GM18519 (cell line): ENCODE measurements around the gene SHMT2.

Experiments used
- ATAC-seq: cut with Tn5 transposase; IDR thresholded peaks from one replicate; pipeline ENCODE4 v1.9.1; 2021; ENCODE audit warnings: mild to moderate bottlenecking, moderate library complexity; ENCODE audit not compliant: unreplicated experiment, low FRiP score

SHMT2 gene

DNA sequence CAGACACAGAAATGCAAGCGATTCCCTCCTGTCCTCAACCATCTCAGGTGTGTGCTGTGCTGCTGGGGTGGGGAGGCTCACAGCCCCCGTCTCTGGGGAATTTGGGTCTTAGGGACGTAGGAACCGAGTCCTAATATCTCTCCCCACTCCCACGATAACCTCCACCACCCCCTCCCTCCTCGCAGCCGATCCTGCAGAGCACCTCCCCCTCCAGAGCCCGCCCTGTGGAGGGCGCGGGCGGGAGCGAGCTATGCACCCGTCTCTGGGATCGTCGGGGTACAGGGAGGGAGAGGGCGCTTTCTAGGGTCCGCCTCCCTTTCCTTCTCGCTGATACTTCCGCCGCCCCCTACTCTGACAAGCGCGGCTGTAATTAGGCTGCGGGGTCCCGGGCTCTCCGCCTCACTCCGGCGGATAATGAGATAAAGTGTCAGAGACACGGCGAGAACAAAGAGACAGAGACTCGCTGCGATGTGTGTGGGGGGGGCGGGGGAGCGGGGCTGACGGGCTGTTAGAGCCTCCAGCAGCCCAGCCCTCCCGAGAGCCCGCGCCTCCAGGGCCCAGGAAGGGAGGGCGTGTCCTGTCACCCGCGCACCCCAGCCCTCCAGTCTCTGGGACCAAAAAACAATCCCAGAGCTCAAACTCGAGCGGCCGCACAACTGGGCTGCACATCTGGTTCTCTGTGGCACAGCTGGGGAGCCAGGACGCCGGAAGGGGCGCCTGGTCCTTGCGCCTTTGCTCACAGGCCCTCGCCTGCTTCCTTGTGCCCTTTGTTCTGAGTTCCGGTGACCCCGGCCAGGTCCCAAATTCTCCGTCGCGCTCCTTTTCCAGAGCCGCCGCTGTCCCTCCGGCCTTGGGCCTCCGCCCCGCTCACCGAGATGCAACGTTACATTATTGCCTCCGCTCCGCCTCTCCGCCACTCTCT, 8.7 kb downstream of the SHMT2 start:
- no peak for ATAC-seq

DNA sequence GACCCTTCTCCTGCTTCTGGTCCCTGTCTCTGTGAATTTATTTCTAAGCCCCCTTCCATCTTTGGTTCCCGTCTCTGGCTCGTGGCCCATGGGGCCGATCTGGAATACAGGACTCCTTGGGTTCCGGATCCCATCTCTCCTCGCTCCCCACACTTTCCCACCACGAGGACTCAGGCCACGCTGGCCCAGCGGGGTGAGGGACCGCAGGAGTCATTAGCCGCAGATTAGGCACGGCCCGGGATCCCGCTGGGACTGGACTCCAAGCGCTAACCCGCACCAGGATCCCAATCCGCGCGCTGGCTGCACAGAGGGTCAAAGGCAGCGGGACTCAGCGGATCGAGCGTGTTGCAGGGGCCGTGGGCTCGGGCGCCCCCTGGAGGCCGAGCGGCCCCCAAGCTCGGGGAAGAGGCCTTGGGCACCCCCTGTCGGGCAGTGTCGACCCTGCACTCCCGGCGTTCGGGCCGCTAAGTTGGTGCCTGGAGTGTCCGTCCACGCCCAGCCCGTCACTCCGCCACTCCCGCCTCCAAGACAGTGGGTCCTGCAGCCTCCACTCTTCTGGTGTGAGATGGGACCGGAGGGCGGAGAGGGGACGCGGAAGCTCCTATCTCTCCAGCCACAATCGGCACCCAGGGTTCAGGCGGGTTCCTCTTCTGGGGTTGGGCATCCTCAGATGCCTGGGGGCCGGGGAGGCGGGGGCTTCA, 9.5 kb downstream of the SHMT2 start:
- peak; percentile 47 for ATAC-seq

GRCh38 chr12:57239587-57240065, 10.1 kb downstream of the SHMT2 start:
- ATAC-seq, result no peak

GRCh38 chr12:57240066-57240921, 10.8 kb downstream of the SHMT2 start:
- no peak for ATAC-seq

DNA sequence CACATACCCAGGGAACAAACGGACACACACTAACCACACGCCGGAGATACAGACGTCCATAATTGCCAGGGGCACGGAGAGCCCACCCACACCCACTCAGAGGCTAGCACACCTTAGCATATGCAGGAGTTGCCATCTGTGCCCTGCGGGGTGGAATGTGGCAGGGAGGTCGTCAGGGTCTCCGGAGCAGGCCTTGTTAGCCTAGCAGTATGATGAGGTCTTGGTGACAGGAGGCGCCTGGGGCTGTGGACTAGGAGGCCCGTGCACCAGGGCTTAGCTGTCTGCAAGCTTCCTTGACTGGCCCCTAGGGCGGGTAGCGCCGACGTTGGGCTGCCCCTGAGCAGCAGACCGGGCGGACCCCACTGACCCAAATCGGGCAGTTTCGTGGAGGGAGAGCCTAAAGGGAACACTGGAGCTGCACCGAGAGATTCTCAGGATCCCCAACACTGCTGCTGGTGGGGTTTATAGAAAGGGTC, 11.5 kb downstream of the SHMT2 start:
- ATAC-seq, result no peak

- no peak for ATAC-seq
Observed at GRCh38 chr12:57241402-57242310, 12.1 kb downstream of the SHMT2 start.

GRCh38 chr12:57242329-57242690, 12.8 kb downstream of the SHMT2 start:
- no peak for ATAC-seq

- peak; percentile 33 for ATAC-seq
Observed at GRCh38 chr12:57242691-57243454, 13.4 kb downstream of the SHMT2 start.

DNA sequence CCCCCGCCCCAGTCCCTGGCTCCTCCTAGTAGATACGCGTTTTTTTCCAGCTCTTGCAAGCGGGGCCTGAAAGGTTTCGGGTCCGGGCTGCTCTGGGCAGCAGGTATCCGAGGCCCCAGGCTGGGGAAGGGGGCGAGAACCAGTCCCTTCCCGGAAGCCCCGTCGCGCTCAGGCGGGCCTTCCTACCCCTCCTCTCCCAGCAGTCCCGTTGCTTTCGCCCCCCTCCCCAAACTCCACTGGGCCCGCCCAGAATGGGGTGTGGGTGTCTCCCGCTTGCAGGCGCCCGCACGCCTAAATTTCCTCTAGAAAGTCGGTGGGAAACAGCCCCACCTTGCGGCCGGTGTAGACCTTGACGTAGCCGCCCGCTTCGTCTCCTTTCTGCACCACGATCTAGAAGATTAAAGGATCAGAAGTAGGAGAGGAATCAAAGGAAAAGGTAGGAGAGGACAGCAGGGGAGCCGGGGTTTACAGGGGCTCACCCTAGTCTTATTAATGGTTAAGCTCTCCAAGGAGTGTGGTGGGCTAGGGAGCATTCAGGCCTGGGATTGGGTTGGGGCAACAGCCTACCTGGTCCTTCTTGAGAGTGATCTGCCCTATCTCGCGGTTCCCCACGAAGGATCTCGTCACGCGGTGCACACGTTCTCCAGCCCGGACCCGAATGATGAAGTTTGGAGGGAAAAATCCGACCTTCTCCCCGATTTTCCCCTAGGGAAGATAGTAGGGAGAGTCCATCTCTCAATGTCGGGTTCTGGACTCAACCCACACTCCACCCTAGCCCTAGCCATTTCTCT, 14.2 kb downstream of the SHMT2 start:
- ATAC-seq, result no peak

DNA sequence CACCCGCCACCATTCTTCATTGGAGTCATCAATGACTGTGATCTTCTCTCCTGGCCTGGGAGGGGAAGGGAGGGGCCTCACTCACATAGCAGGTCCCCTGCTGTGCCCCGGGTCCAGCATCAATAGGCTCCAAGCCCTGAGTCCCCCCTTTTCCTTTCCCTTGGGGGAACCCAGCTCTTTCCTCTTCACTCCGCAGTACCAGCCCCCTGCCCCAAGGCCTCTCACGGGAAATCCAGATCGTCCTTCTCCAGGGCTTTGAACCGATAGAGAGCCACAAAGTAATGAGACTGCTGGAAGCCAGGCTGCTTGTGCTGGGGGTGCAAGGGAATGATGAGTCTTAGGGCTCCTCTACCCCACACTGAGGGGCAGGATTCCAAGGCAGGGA, 14.8 kb downstream of the SHMT2 start:
- ATAC-seq, result no peak

GRCh38 chr12:57247041-57247440, 17.5 kb downstream of the SHMT2 start:
- no peak for ATAC-seq

GRCh38 chr12:57248934-57249742, 19.6 kb downstream of the SHMT2 start:
- ATAC-seq, result no peak

GRCh38 chr12:57250541-57250940, 21.0 kb downstream of the SHMT2 start:
- no peak for ATAC-seq

- ATAC-seq, result no peak
Observed at GRCh38 chr12:57250956-57251355, 21.4 kb downstream of the SHMT2 start, which contains the start of gene STAC3. TSS of gene STAC3 (minus strand) at chr12:57251187. CDS start at chr12:57249636, 1,551 bp downstream.

GRCh38 chr12:57254506-57255280, 25.2 kb downstream of the SHMT2 start:
- ATAC-seq, result no peak

DNA sequence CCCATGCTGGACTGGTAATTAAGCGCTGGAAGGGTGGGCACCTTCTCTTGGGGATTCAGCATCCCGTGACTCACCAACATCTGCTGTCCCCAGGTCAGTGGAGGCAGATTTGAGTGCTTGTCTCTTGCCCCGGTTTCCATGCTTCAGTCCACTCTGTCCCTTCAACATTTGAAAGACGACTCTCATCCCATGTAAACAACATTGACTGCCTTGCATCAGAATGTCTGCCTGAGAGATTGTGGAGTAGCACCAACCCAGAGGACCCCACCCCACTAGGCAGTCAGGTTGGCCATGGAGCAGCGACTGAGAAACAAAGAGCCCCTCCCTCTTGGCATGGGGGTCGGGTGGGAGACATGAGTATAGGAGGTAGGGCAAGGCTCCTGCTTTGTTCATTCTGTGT, 26.4 kb downstream of the SHMT2 start:
- no peak for ATAC-seq
